Progenitor cell of endocrine pancreas (in vitro differentiated cells): ENCODE results near the gene BCAT1. TPM values are rescaled to one million over a fixed set of nuclear protein-coding genes. Genes with fewer than 3 reads are reported as not detected.
A peak's percentile ranks its signal among the peaks of the same experiment; 100 is the strongest.
"Not testable (repeated sequence)": the region's sequence is repeated elsewhere in the genome, so short reads cannot be mapped to it uniquely, and the experiment has no call there.

ENCODE experiments used
- DNase-seq: peaks from one replicate; pipeline ENCODE4 v3.0.0; 2021; ENCODE audit warnings: low spot score; ENCODE audit not compliant: unreplicated experiment
- H3K27ac Mint-ChIP-seq: 2 replicates; pipeline ENCODE4 v1.8.0; 2021; ENCODE audit warnings: mild to moderate bottlenecking, moderate library complexity, mixed read lengths
- H3K27me3 Mint-ChIP-seq: 2 replicates; pipeline ENCODE4 v1.8.0; 2021; ENCODE audit warnings: mixed read lengths
- H3K36me3 Mint-ChIP-seq: 2 replicates; pipeline ENCODE4 v1.8.0; 2022; ENCODE audit warnings: mixed read lengths; ENCODE audit not compliant: insufficient read depth
- H3K4me1 Mint-ChIP-seq: 2 replicates; pipeline ENCODE4 v1.8.0; 2021; ENCODE audit warnings: low read depth, mixed read lengths
- H3K4me3 Mint-ChIP-seq: 2 replicates; pipeline ENCODE4 v1.8.0; 2021; ENCODE audit warnings: low read depth, mild to moderate bottlenecking, moderate library complexity, mixed read lengths
- H3K9me3 Mint-ChIP-seq: 2 replicates; pipeline ENCODE4 v1.8.0; 2021; ENCODE audit warnings: low read depth, mixed read lengths
- CTCF ChIP-seq: fragments of 200-600 bp; sonication (generic); IDR thresholded peaks from one replicate; pipeline ENCODE4 v1.5.0; 2021; ENCODE audit warnings: antibody characterized with exemption, mild to moderate bottlenecking; ENCODE audit not compliant: unreplicated experiment
- total RNA-seq: library from RNA; stranded (reverse); gene quantifications from 2 replicates; pipeline ENCODE4 v1.2.1, GENCODE V29; 2021

Gene BCAT1
- total RNA-seq, 1 donor from 2014 or later, result 52.9 TPM

- Mint-ChIP-seq H3K9me3 (peaks cover 11% of the 10 kb centered on the region), H3K27ac (no peak overlapping the region), H3K36me3 (peaks cover 23% of the 10 kb centered on the region), H3K4me3 (no peak overlapping the region), H3K4me1 (peaks cover 13% of the 10 kb centered on the region), H3K27me3 (no peaks in the 10 kb centered on the region)
- no peak for TF ChIP-seq CTCF
- no peak for DNase-seq
Measured at GRCh38 chr12:24880732-24881131, 68.2 kb downstream of the BCAT1 start.

- Mint-ChIP-seq H3K27ac (peak overlapping the region; percentile 69), H3K9me3 (peaks cover 11% of the 10 kb centered on the region), H3K27me3 (no peaks in the 10 kb centered on the region), H3K36me3 (peaks cover 29% of the 10 kb centered on the region), H3K4me1 (peaks cover 13% of the 10 kb centered on the region), H3K4me3 (no peak overlapping the region)
- TF ChIP-seq CTCF, result no peak
- DNase-seq, result no peak
Measured at GRCh38 chr12:24879644-24880043, 69.3 kb downstream of the BCAT1 start.

- Mint-ChIP-seq H3K27me3 (no peaks in the 10 kb centered on the region), H3K4me1 (peaks cover 4% of the 10 kb centered on the region), H3K27ac (no peak overlapping the region), H3K4me3 (no peak overlapping the region), H3K9me3 (no peaks in the 10 kb centered on the region), H3K36me3 (peaks cover 19% of the 10 kb centered on the region)
- no peak for TF ChIP-seq CTCF
- DNase-seq, result no peak
Measured at GRCh38 chr12:24875014-24875413, 73.9 kb downstream of the BCAT1 start.

- no peak overlapping the region for H3K27ac Mint-ChIP-seq
- no peak overlapping the region for H3K4me3 Mint-ChIP-seq
- no peaks in the 10 kb centered on the region for H3K9me3 Mint-ChIP-seq
- no peak for DNase-seq
- peaks cover 14% of the 10 kb centered on the region for H3K36me3 Mint-ChIP-seq
- H3K4me1 Mint-ChIP-seq, result no peaks in the 10 kb centered on the region
- TF ChIP-seq CTCF, result no peak
- H3K27me3 Mint-ChIP-seq, result no peaks in the 10 kb centered on the region
Measured at GRCh38 chr12:24872211-24872610, 76.7 kb downstream of the BCAT1 start.

- not testable (repeated sequence) for H3K27me3 Mint-ChIP-seq, H3K27ac Mint-ChIP-seq, H3K4me1 Mint-ChIP-seq, DNase-seq, H3K4me3 Mint-ChIP-seq
- peaks cover 26% of the 10 kb centered on the region for H3K9me3 Mint-ChIP-seq
- H3K36me3 Mint-ChIP-seq, result peaks cover 31% of the 10 kb centered on the region
Measured at GRCh38 chr12:24866139-24866538, 82.8 kb downstream of the BCAT1 start.

- Mint-ChIP-seq H3K27ac (no peak overlapping the region), H3K9me3 (peaks cover 34% of the 10 kb centered on the region), H3K27me3 (no peaks in the 10 kb centered on the region), H3K36me3 (peaks cover 34% of the 10 kb centered on the region), H3K4me3 (no peak overlapping the region), H3K4me1 (peaks cover 4% of the 10 kb centered on the region)
- TF ChIP-seq CTCF, result no peak
- DNase-seq, result no peak
Measured at GRCh38 chr12:24864796-24865125, 84.1 kb downstream of the BCAT1 start.
